Measurements from ENCODE around the gene GALNT14. TPM values are rescaled to one million over a fixed set of nuclear protein-coding genes. Genes with fewer than 3 reads are reported as not detected.

The GALNT14 gene
- total and polyA plus RNA-seq, 10 of the 15 experiments (the other 5 are each of a cell fraction or from before 2014, with no cell fraction given) = 3.7 to 17.8 (median 6.0) TPM

DNA sequence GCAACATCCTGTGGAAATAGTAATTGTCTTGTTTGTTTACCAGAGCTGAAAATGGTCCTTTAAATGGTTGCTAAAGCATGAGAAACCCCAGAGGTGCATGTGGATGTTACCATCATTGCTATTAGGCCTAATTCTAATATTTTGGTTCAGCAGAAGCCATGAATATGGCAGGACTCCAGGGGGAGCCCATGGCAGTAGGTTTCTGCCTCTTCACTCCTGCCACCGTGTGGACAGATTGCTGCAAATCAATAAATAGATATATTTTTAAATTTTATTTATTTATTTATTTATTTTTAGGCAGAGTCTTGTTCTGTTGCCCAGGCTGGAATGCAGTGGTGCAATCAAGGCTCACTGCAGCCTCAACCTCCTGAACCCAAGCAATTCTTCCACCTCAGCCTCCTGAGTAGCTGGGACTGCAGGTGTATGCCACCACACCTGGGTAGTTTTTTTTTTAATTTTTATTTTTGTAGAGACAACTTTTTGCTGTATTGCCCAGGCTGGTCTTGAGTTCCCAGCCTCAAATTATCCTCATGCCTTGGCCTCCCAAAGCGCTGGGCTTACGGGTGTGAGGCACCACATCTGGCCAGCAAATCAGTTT, 276.1 kb downstream of the GALNT14 start (continued):
- no peak for TF ChIP-seq SUPT20H (IDR thresholded peaks at IDR 0.05; ENCODE audit: borderline replicate concordance, control insufficient read depth, low read depth, low read length)
- no peak for TF ChIP-seq CREM (IDR thresholded peaks at IDR 0.05; ENCODE audit: low read depth)
- no peak for TF ChIP-seq SMAD5 (IDR thresholded peaks at IDR 0.05; ENCODE audit: low read depth)
- TF ChIP-seq, protein P1, sequence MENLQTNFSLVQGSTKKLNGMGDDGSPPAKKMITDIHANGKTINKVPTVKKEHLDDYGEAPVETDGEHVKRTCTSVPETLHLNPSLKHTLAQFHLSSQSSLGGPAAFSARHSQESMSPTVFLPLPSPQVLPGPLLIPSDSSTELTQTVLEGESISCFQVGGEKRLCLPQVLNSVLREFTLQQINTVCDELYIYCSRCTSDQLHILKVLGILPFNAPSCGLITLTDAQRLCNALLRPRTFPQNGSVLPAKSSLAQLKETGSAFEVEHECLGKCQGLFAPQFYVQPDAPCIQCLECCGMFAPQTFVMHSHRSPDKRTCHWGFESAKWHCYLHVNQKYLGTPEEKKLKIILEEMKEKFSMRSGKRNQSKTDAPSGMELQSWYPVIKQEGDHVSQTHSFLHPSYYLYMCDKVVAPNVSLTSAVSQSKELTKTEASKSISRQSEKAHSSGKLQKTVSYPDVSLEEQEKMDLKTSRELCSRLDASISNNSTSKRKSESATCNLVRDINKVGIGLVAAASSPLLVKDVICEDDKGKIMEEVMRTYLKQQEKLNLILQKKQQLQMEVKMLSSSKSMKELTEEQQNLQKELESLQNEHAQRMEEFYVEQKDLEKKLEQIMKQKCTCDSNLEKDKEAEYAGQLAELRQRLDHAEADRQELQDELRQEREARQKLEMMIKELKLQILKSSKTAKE (IDR thresholded peaks at IDR 0.05; ENCODE audit: low read depth, poor library complexity, severe bottlenecking) = no peak
- no peak for TF ChIP-seq CHD4 (IDR thresholded peaks at IDR 0.05)
- TF ChIP-seq, protein P2, sequence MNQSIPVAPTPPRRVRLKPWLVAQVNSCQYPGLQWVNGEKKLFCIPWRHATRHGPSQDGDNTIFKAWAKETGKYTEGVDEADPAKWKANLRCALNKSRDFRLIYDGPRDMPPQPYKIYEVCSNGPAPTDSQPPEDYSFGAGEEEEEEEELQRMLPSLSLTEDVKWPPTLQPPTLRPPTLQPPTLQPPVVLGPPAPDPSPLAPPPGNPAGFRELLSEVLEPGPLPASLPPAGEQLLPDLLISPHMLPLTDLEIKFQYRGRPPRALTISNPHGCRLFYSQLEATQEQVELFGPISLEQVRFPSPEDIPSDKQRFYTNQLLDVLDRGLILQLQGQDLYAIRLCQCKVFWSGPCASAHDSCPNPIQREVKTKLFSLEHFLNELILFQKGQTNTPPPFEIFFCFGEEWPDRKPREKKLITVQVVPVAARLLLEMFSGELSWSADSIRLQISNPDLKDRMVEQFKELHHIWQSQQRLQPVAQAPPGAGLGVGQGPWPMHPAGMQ (IDR thresholded peaks at IDR 0.05; ENCODE audit: borderline replicate concordance) = no peak
- TF ChIP-seq TCF7 (IDR thresholded peaks at IDR 0.05; ENCODE audit: borderline replicate concordance) = no peak
- no peak for TF ChIP-seq NBN (IDR thresholded peaks at IDR 0.05)

DNA sequence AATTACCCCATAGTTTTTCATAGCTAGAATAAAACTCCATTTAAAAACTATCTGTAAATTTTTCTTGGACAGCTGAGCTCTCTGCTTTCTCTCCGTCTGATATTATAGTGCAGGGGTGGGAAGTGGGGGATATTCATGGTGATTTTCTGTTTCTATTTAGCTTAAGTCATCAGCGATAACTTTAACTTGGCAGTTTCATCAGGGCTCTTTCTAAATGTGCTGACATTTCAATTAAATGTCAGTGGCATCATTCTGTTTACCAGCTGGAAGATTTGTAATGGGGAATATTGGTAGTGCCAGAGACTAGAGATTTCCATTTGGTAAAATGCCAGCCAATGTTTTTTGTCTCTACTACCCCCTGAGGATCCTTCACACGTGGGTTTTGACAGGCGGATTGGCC, 277.5 kb downstream of the GALNT14 start:
- DNase-seq (ENCODE audit: low read depth, low spot score) (no peak), ATAC-seq (no peak), FAIRE-seq (no peak)
- H3K79me2 ChIP-seq (ENCODE audit: control insufficient read depth, insufficient read depth, low read length) = no peaks in the 10 kb centered on the region
- ChIA-PET SMC1A (ENCODE audit: uncharacterized antibody, unreplicated experiment) (interaction anchor here (0.6 to 7.2 kb wide), 9 partner anchors 147 to 744 kb away, joined by 3 to 59 read pairs (median 4); no protein-coding TSS in a partner anchor), POLR2A (interaction anchor here (0.6 kb wide), 1 partner anchor 1232 kb away, joined by 3 read pairs; no protein-coding TSS in a partner anchor), CTCF (interaction anchor here (0.6 to 8.5 kb wide), 10 partner anchors 13 to 474 kb away, joined by 3 to 147 read pairs (median 5); no protein-coding TSS in a partner anchor), RAD21 (ENCODE audit: unreplicated experiment) (interaction anchor here (0.6 to 6.6 kb wide), 7 partner anchors 146 to 696 kb away, joined by 3 to 61 read pairs (median 5); no protein-coding TSS in a partner anchor)
- peaks cover 2% of the 10 kb centered on the region; the same call in 1 of the 2 replicates for H3K4me1 ChIP-seq (ENCODE audit: control insufficient read depth, insufficient read depth, low read length)
- no peaks in the 10 kb centered on the region for H3K9me3 ChIP-seq (replicated peaks; ENCODE audit: control insufficient read depth, insufficient read depth, low read length)
- in situ Hi-C loops (cut with MboI) = loop anchor here (5.0 to 10.0 kb wide), 3 partner anchors 143 to 472 kb away; no protein-coding TSS in a partner anchor
- H3K27ac ChIP-seq (ENCODE audit: control insufficient read depth, insufficient read depth) = no peak overlapping the region
- no peak overlapping the region for H2AFZ ChIP-seq (ENCODE audit: control insufficient read depth, low read depth, low read length)
- no peak overlapping the region for H3K4me2 ChIP-seq (ENCODE audit: control insufficient read depth, insufficient read depth)
- BruUV-seq (replicated peaks) = no TSS peak
- no peaks in the 10 kb centered on the region for H4K20me1 ChIP-seq (ENCODE audit: control insufficient read depth, insufficient read depth)
- H3K27me3 ChIP-seq (replicated peaks in 1 of 2; ENCODE audit: control insufficient read depth in 2 of 2, insufficient read depth in 2 of 2, low read length in 1 of 2) = no peaks in the 10 kb centered on the region
- no peaks in the 10 kb centered on the region for H3K36me3 ChIP-seq (ENCODE audit: control insufficient read depth in 2 of 2, insufficient read depth in 2 of 2, low read length in 1 of 2)
- H3K4me3 ChIP-seq = no peak overlapping the region
- WGBS (ENCODE audit: insufficient coverage, insufficient replicate concordance, low lambda C conversion rate, missing lambda C conversion rate) = 43% methylated on average over 4 of the region's 4 CpGs
- no peak overlapping the region for H3K9ac ChIP-seq (ENCODE audit: control insufficient read depth, insufficient read depth, low read length)
- intact Hi-C loops (cut with micrococcal nuclease; ENCODE audit: unreplicated experiment) = loop anchor here (10.0 kb wide), 1 partner anchor 696 kb away; no protein-coding TSS in a partner anchor
- TF ChIP-seq SUZ12 (IDR thresholded peaks at IDR 0.05; ENCODE audit: unreplicated experiment) (no peak), CREM (IDR thresholded peaks at IDR 0.05; ENCODE audit: low read depth) (no peak), ZNF207 (IDR thresholded peaks at IDR 0.05; ENCODE audit: borderline replicate concordance) (no peak)
- TF ChIP-seq, protein P3, sequence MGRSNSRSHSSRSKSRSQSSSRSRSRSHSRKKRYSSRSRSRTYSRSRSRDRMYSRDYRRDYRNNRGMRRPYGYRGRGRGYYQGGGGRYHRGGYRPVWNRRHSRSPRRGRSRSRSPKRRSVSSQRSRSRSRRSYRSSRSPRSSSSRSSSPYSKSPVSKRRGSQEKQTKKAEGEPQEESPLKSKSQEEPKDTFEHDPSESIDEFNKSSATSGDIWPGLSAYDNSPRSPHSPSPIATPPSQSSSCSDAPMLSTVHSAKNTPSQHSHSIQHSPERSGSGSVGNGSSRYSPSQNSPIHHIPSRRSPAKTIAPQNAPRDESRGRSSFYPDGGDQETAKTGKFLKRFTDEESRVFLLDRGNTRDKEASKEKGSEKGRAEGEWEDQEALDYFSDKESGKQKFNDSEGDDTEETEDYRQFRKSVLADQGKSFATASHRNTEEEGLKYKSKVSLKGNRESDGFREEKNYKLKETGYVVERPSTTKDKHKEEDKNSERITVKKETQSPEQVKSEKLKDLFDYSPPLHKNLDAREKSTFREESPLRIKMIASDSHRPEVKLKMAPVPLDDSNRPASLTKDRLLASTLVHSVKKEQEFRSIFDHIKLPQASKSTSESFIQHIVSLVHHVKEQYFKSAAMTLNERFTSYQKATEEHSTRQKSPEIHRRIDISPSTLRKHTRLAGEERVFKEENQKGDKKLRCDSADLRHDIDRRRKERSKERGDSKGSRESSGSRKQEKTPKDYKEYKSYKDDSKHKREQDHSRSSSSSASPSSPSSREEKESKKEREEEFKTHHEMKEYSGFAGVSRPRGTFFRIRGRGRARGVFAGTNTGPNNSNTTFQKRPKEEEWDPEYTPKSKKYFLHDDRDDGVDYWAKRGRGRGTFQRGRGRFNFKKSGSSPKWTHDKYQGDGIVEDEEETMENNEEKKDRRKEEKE (IDR thresholded peaks at IDR 0.05) = no peak
- TF ChIP-seq, protein P4, sequence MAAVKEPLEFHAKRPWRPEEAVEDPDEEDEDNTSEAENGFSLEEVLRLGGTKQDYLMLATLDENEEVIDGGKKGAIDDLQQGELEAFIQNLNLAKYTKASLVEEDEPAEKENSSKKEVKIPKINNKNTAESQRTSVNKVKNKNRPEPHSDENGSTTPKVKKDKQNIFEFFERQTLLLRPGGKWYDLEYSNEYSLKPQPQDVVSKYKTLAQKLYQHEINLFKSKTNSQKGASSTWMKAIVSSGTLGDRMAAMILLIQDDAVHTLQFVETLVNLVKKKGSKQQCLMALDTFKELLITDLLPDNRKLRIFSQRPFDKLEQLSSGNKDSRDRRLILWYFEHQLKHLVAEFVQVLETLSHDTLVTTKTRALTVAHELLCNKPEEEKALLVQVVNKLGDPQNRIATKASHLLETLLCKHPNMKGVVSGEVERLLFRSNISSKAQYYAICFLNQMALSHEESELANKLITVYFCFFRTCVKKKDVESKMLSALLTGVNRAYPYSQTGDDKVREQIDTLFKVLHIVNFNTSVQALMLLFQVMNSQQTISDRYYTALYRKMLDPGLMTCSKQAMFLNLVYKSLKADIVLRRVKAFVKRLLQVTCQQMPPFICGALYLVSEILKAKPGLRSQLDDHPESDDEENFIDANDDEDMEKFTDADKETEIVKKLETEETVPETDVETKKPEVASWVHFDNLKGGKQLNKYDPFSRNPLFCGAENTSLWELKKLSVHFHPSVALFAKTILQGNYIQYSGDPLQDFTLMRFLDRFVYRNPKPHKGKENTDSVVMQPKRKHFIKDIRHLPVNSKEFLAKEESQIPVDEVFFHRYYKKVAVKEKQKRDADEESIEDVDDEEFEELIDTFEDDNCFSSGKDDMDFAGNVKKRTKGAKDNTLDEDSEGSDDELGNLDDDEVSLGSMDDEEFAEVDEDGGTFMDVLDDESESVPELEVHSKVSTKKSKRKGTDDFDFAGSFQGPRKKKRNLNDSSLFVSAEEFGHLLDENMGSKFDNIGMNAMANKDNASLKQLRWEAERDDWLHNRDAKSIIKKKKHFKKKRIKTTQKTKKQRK (IDR thresholded peaks at IDR 0.05; ENCODE audit: low read depth, low read length) = no peak
